ENCODE results near the gene SDHA. TPM values are rescaled to one million over a fixed set of nuclear protein-coding genes. Genes with fewer than 3 reads are reported as not detected.
A peak's percentile ranks its signal among the peaks of the same experiment; 100 is the strongest.

The SDHA gene
- total and polyA plus RNA-seq, 2 of the 8 experiments (the other 6 are each of a cell fraction or from before 2014, with no cell fraction given), result 59.7 to 87.3 TPM

DNA sequence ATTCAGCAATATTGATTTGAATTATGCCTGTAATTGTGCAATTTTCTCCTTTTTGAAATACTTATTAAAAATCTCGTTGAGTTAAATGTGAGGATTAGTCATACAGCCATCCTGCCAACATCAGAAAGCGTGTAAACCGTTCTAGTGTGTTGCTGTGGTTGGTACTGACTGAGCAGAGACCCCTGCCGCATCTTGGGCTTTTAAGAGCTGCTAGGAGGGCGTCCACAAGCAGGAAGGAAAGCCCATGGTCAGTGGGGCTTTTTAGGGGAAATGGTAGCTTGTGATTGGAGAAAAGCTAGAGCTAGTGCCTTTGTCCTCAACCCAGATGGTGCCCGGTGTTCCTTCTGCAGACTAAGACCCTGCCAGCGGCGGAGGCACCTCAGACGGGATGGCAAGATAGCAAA is 1.3 kb downstream of the SDHA start:
- DNase-seq (ENCODE audit: low read depth in 1 of 2, low spot score in 2 of 2), result no peak
- Histone ChIP-seq H4K8ac (ENCODE audit: extremely low read depth, insufficient read depth, low read length) (no peak overlapping the region), H2AK5ac (ENCODE audit: low read depth, low read length) (no peak overlapping the region), H2BK120ac (replicated peaks; ENCODE audit: low read depth, low read length) (no peak overlapping the region), H3K4me3 (ENCODE audit: extremely low read depth in 1 of 4, insufficient read depth in 2 of 4, low read depth in 3 of 4, low read length in 4 of 4) (peak overlapping the region; percentile 84 to 93 (median 90); a peak in 6 of 8 replicates), H3K23ac (ENCODE audit: insufficient read length) (no peak overlapping the region), H2BK15ac (ENCODE audit: low read length) (no peak overlapping the region), H4K5ac (ENCODE audit: insufficient read length, low read depth, low read length) (no peak overlapping the region), H3K27ac (ENCODE audit: low read depth, low read length) (no peak overlapping the region), H4K91ac (replicated peaks; ENCODE audit: insufficient read length, low read length) (no peak overlapping the region), H3K79me1 (ENCODE audit: low read depth, low read length) (peaks cover 2% of the 10 kb centered on the region; the same call in 1 of the 2 replicates), H4K20me1 (replicated peaks in 1 of 2; ENCODE audit: control insufficient read depth in 1 of 2, insufficient read depth in 2 of 2, low read length in 2 of 2) (peaks cover 2 to 7% of the 10 kb centered on the region in 2 experiments), H3K18ac (ENCODE audit: extremely low read depth, low read length) (no peak overlapping the region), H3K4me2 (ENCODE audit: insufficient read depth in 1 of 2, low read depth in 2 of 2, low read length in 2 of 2) (peak overlapping the region; percentile 79 to 91), H3K79me2 (ENCODE audit: control insufficient read depth in 1 of 2, insufficient read depth in 2 of 2, low read length in 2 of 2) (peaks cover 3 to 46% of the 10 kb centered on the region in 2 experiments; a peak in 3 of 4 replicates), H3K9ac (replicated peaks in 1 of 4; ENCODE audit: extremely low read depth in 1 of 4, low read depth in 3 of 4, low read length in 3 of 4) (peak overlapping the region in 2 of 4 experiments; percentile 10 to 36; a peak in 2 of 7 replicates), H3K27me3 (replicated peaks in 1 of 4; ENCODE audit: control insufficient read depth in 3 of 4, extremely low read depth in 1 of 4, insufficient read depth in 3 of 4, low read length in 3 of 4) (no peaks in the 10 kb centered on the region), H3K36me3 (ENCODE audit: control insufficient read depth in 2 of 4, insufficient read depth in 4 of 4, low read length in 3 of 4) (peaks cover 0 to 8% (median 1%) of the 10 kb centered on the region in 4 experiments; a peak in 3 of 8 replicates), H3K23me2 (ENCODE audit: low read depth, low read length) (peaks cover 3% of the 10 kb centered on the region), H3K4ac (replicated peaks; ENCODE audit: insufficient read length, low read depth, low read length) (no peak overlapping the region), H2AFZ (ENCODE audit: low read length) (no peak overlapping the region), H2BK20ac (ENCODE audit: low read length) (no peak overlapping the region), H3K4me1 (replicated peaks in 1 of 4; ENCODE audit: control insufficient read depth in 3 of 4, insufficient read depth in 4 of 4, low read length in 3 of 4) (peaks cover 0 to 4% (median 2%) of the 10 kb centered on the region in 4 experiments; a peak in 2 of 7 replicates), H3K14ac (ENCODE audit: insufficient read length) (no peak overlapping the region), H3K56ac (replicated peaks; ENCODE audit: insufficient read length, low read depth, low read length) (no peak overlapping the region), H2BK5ac (ENCODE audit: low read depth, low read length) (no peak overlapping the region), H2BK12ac (ENCODE audit: low read depth, low read length) (no peak overlapping the region), H3K9me3 (ENCODE audit: insufficient read depth in 2 of 2, low read depth in 1 of 2, low read length in 1 of 2) (no peaks in the 10 kb centered on the region)
- FAIRE-seq, result no peak
- TF ChIP-seq POU5F1 (IDR thresholded peaks at IDR 0.05; ENCODE audit: low read depth, low read length) (no peak), SIX5 (IDR thresholded peaks at IDR 0.05; ENCODE audit: low read depth, low read length) (no peak), ASH2L (IDR thresholded peaks at IDR 0.05; ENCODE audit: low read length) (no peak), YY1 (IDR thresholded peaks at IDR 0.05; ENCODE audit: low read depth, low read length) (no peak), JUN (IDR thresholded peaks at IDR 0.05; ENCODE audit: low read depth, low read length) (no peak), CEBPB (IDR thresholded peaks at IDR 0.05; ENCODE audit: low read depth, low read length) (no peak), SP2 (IDR thresholded peaks at IDR 0.05; ENCODE audit: low read length) (no peak), CHD1 (IDR thresholded peaks at IDR 0.05; ENCODE audit: low read depth, low read length) (no peak), CTBP2 (IDR thresholded peaks at IDR 0.05; ENCODE audit: borderline replicate concordance, insufficient read depth, insufficient read length, low read length) (no peak), TEAD4 (IDR thresholded peaks at IDR 0.05; ENCODE audit: low read depth, low read length) (no peak)
- 53% methylated on average over 9 of the region's 9 CpGs; no CpG with 5 or more reads in 1 of the 2 experiments for WGBS, 2 experiments (ENCODE audit: extremely low coverage in 1 of 2, insufficient coverage in 1 of 2, insufficient read length in 1 of 2, insufficient replicate concordance in 2 of 2, low coverage in 1 of 2, low lambda C conversion rate in 2 of 2, missing lambda C conversion rate in 1 of 2)
- ChIA-PET CTCF (ENCODE audit: partially characterized antibody) (interaction anchor here (0.7 to 2.9 kb wide), 3 partner anchors 24 to 31 kb away, joined by 3 to 10 read pairs (median 4); no protein-coding TSS in a partner anchor), POLR2A (ENCODE audit: partially characterized antibody) (interaction anchor here (0.6 to 2.2 kb wide), 7 partner anchors 10 to 52 kb away, joined by 3 to 8 read pairs (median 4); partner anchors contain the start of gene PDCD6)
